Activated naive CD8-positive, alpha-beta T cell (primary cell): Measurements from ENCODE around the gene OR51E2.
"Not testable (repeated sequence)": the region's sequence is repeated elsewhere in the genome, so short reads cannot be mapped to it uniquely, and the experiment has no call there.

ENCODE experiments used
- H3K27ac Mint-ChIP-seq: one replicate; pipeline ENCODE4 v1.8.0; 2021; ENCODE audit warnings: mixed read lengths
- H3K27me3 Mint-ChIP-seq: one replicate; pipeline ENCODE4 v1.8.0; 2021; ENCODE audit warnings: mixed read lengths
- H3K36me3 Mint-ChIP-seq: one replicate; pipeline ENCODE4 v1.8.0; 2021; ENCODE audit warnings: mixed read lengths
- H3K4me1 Mint-ChIP-seq: one replicate; pipeline ENCODE4 v1.8.0; 2021; ENCODE audit warnings: low read depth, mixed read lengths
- H3K4me3 Mint-ChIP-seq: one replicate; pipeline ENCODE4 v1.8.0; 2021; ENCODE audit warnings: mild to moderate bottlenecking, mixed read lengths
- H3K9me3 Mint-ChIP-seq: one replicate; pipeline ENCODE4 v1.8.0; 2021; ENCODE audit warnings: low read depth, mixed read lengths

OR51E2 gene

GRCh38 chr11:4697585-4697984, at the start of gene OR51E2:
OR51E2 (minus strand) TSS chr11:4697853; CDS start chr11:4682711, 15,142 bp downstream.
- Mint-ChIP-seq H3K4me3 (no peak within 1 kb of the TSS), H3K27me3 (peaks cover 6% of the 10 kb centered on the region), H3K4me1 (no peaks in the 10 kb centered on the region), H3K36me3 (no peaks in the 10 kb centered on the region), H3K9me3 (no peaks in the 10 kb centered on the region), H3K27ac (no peak within 1 kb of the TSS)

GRCh38 chr11:4740735-4741134, 43.1 kb upstream of the OR51E2 start:
- H3K4me1 Mint-ChIP-seq: no peaks in the 10 kb centered on the region
- H3K27ac Mint-ChIP-seq: no peak overlapping the region

GRCh38 chr11:4727171-4727570, 29.5 kb upstream of the OR51E2 start:
- no peaks in the 10 kb centered on the region for H3K4me1 Mint-ChIP-seq
- H3K27ac Mint-ChIP-seq: no peak overlapping the region
- peaks cover 4% of the 10 kb centered on the region for H3K27me3 Mint-ChIP-seq
- no peaks in the 10 kb centered on the region for H3K36me3 Mint-ChIP-seq
- H3K4me3 Mint-ChIP-seq: no peak overlapping the region
- H3K9me3 Mint-ChIP-seq: no peaks in the 10 kb centered on the region

More at GRCh38 chr11:4740735-4741134, 43.1 kb upstream of the OR51E2 start:
- Mint-ChIP-seq H3K4me3 (no peak overlapping the region), H3K27me3 (peaks cover 13% of the 10 kb centered on the region), H3K36me3 (no peaks in the 10 kb centered on the region), H3K9me3 (no peaks in the 10 kb centered on the region)

GRCh38 chr11:4722616-4723534, 25.2 kb upstream of the OR51E2 start:
- not testable (repeated sequence) for H3K36me3 Mint-ChIP-seq, H3K27ac Mint-ChIP-seq

GRCh38 chr11:4714300-4714699, 16.6 kb upstream of the OR51E2 start:
- no peaks in the 10 kb centered on the region for H3K4me1 Mint-ChIP-seq
- no peak overlapping the region for H3K27ac Mint-ChIP-seq
- no peaks in the 10 kb centered on the region for H3K9me3 Mint-ChIP-seq
- H3K36me3 Mint-ChIP-seq: no peaks in the 10 kb centered on the region
- H3K27me3 Mint-ChIP-seq: peaks cover 9% of the 10 kb centered on the region
- H3K4me3 Mint-ChIP-seq: no peak overlapping the region

More at GRCh38 chr11:4722616-4723534, 25.2 kb upstream of the OR51E2 start:
- H3K9me3 Mint-ChIP-seq, H3K4me3 Mint-ChIP-seq, H3K4me1 Mint-ChIP-seq: not testable (repeated sequence)
- H3K27me3 Mint-ChIP-seq: peaks cover 11% of the 10 kb centered on the region

GRCh38 chr11:4713241-4713640, 15.6 kb upstream of the OR51E2 start:
- H3K36me3 Mint-ChIP-seq: no peaks in the 10 kb centered on the region
- no peaks in the 10 kb centered on the region for H3K9me3 Mint-ChIP-seq
- peaks cover 4% of the 10 kb centered on the region for H3K27me3 Mint-ChIP-seq
- H3K27ac Mint-ChIP-seq: no peak overlapping the region
- H3K4me1 Mint-ChIP-seq: no peaks in the 10 kb centered on the region
- no peak overlapping the region for H3K4me3 Mint-ChIP-seq

GRCh38 chr11:4704790-4705334, 7.2 kb upstream of the OR51E2 start:
- H3K27ac Mint-ChIP-seq: no peak overlapping the region

GRCh38 chr11:4704054-4704789, 6.6 kb upstream of the OR51E2 start, which contains the start of gene MMP26:
MMP26 (plus strand) TSS chr11:4704784.
- Mint-ChIP-seq H3K4me1 (no peaks in the 10 kb centered on the region), H3K4me3 (no peak within 1 kb of the TSS), H3K27me3 (peaks cover 6% of the 10 kb centered on the region), H3K27ac (no peak within 1 kb of the TSS), H3K36me3 (no peaks in the 10 kb centered on the region), H3K9me3 (no peaks in the 10 kb centered on the region)

More at GRCh38 chr11:4704790-4705334, 7.2 kb upstream of the OR51E2 start:
- H3K9me3 Mint-ChIP-seq: no peaks in the 10 kb centered on the region
- H3K27me3 Mint-ChIP-seq: peaks cover 8% of the 10 kb centered on the region
- H3K4me3 Mint-ChIP-seq: no peak overlapping the region
- H3K36me3 Mint-ChIP-seq: no peaks in the 10 kb centered on the region
- no peaks in the 10 kb centered on the region for H3K4me1 Mint-ChIP-seq

GRCh38 chr11:4700436-4700820, 2.8 kb upstream of the OR51E2 start:
- no peak overlapping the region for H3K27ac Mint-ChIP-seq
- H3K36me3 Mint-ChIP-seq: no peaks in the 10 kb centered on the region
- peaks cover 4% of the 10 kb centered on the region for H3K27me3 Mint-ChIP-seq
- no peaks in the 10 kb centered on the region for H3K9me3 Mint-ChIP-seq
- no peak overlapping the region for H3K4me3 Mint-ChIP-seq
- no peaks in the 10 kb centered on the region for H3K4me1 Mint-ChIP-seq

- H3K4me3 Mint-ChIP-seq: no peak overlapping the region
- H3K36me3 Mint-ChIP-seq: no peaks in the 10 kb centered on the region
- H3K4me1 Mint-ChIP-seq: no peaks in the 10 kb centered on the region
- no peak overlapping the region for H3K27ac Mint-ChIP-seq
- H3K27me3 Mint-ChIP-seq: peaks cover 4% of the 10 kb centered on the region
- H3K9me3 Mint-ChIP-seq: no peaks in the 10 kb centered on the region
Measured at GRCh38 chr11:4699697-4700435, 2.2 kb upstream of the OR51E2 start.

- Mint-ChIP-seq H3K4me1 (no peaks in the 10 kb centered on the region), H3K9me3 (no peaks in the 10 kb centered on the region), H3K4me3 (no peak overlapping the region), H3K36me3 (no peaks in the 10 kb centered on the region), H3K27me3 (peaks cover 8% of the 10 kb centered on the region), H3K27ac (no peak overlapping the region)
Measured at GRCh38 chr11:4695442-4695841, 2.2 kb downstream of the OR51E2 start.

GRCh38 chr11:4684631-4685285, 12.9 kb downstream of the OR51E2 start:
- no peak overlapping the region for H3K27ac Mint-ChIP-seq
- no peaks in the 10 kb centered on the region for H3K36me3 Mint-ChIP-seq
- H3K4me3 Mint-ChIP-seq: no peak overlapping the region
- H3K9me3 Mint-ChIP-seq: no peaks in the 10 kb centered on the region
- H3K27me3 Mint-ChIP-seq: peaks cover 2% of the 10 kb centered on the region
- H3K4me1 Mint-ChIP-seq: no peaks in the 10 kb centered on the region

- Mint-ChIP-seq H3K4me1 (no peaks in the 10 kb centered on the region), H3K4me3 (no peak overlapping the region), H3K27ac (no peak overlapping the region), H3K9me3 (no peaks in the 10 kb centered on the region), H3K36me3 (no peaks in the 10 kb centered on the region), H3K27me3 (peaks cover 2% of the 10 kb centered on the region)
Measured at GRCh38 chr11:4682623-4683419, 14.8 kb downstream of the OR51E2 start.
